ENCODE measurements around the gene LRRC46. TPM values are rescaled to one million over a fixed set of nuclear protein-coding genes. Genes with fewer than 3 reads are reported as not detected.

The LRRC46 gene
- total and polyA plus RNA-seq, 3 donors from 2014 or later: 18.4 to 147 (median 28.3) TPM

DNA sequence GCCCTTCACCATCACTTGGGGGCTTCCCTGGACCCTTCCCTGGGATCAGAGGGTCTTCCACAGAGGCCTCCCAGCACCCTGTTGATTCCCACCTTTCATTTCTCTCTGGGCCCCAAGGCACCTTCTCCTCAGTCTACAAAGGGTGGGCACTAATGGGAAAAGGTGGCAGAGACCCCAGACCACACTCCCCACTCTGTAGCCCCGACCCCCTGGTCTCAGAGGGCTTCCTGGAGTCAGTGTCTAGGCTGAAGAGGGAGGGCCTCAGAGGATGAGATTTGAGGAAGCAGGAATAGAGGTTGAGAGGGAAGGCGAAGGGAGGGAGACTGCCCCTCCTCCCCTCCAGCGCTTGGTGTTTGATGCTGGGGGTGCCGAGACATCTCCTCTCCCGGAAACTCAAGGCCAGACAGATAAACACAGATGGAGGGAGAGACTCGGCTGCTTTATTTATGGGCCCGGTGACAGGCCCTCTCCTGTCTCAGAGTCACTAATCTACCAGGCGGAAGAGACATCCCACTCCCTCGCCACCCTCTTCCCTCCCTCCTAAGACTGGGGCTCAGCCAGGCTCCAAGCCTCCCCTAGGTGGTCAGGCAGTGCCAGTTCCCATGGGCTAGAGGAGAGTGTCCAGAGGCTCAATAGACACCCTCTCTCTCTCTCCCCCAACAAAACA lies 46.0 kb downstream of the LRRC46 start:
- TF ChIP-seq POLR2A (IDR thresholded peaks at IDR 0.05) (no peak), CTCF (IDR thresholded peaks at IDR 0.05) (no peak)
- Histone ChIP-seq H3K9me3 (no peaks in the 10 kb centered on the region), H3K36me3 (ENCODE audit: low read depth, missing control alignments) (no peaks in the 10 kb centered on the region), H3K4me3 (no peak overlapping the region), H3K4me1 (peaks cover 2% of the 10 kb centered on the region), H3K27me3 (no peaks in the 10 kb centered on the region), H3K27ac (no peak overlapping the region)
- intact Hi-C loops (cut with DNase I; ENCODE audit: low total_unique reads): no loop called here
- WGBS, 2 donors: 40 to 78% methylated on average over 9 of the region's 9 CpGs
- no peak for DNase-seq

DNA sequence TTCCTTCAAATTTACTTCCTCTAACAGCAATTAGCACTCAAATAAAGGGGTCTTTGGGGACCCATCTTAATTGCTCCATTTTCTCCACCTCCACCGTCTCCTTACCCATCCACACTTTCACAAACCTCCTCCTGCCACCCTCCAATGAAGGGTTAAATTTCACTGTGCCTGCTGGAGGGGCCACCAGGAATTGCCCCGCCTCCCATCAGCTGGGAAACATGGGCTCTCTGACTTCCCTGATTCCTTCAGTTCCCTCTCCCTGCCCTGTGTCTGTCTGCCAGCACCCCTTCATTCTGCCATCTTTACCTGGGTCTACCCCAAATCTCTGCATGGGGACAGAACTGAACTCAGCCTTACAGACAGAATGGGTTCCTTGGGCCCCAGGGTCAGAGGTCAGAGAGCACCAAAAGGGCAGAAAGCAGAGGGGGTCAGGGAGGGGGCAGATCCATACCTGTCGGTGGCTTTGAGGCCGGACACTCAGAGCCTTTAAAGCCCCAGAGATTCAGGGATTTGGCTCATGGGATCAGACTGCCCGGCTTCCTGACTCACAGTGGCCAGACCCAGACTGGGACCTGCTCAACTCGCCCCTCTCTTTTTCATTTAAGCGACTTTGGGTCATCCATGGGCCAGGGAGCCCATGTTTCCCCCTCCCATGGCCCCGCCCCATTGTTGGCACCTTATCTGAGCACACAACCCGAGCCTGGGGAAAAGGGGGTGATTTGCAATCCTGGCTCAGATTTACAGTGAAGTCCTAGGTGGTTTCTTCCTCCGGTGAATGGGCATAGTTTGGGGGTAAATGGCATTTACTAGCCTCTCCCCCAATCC lies 46.9 kb downstream of the LRRC46 start:
- no peak for TF ChIP-seq POLR2A (IDR thresholded peaks at IDR 0.05)
- TF ChIP-seq CTCF (IDR thresholded peaks at IDR 0.05): no peak
- H3K4me1 ChIP-seq: no peaks in the 10 kb centered on the region
- H3K27me3 ChIP-seq: no peaks in the 10 kb centered on the region
- H3K36me3 ChIP-seq (ENCODE audit: low read depth, missing control alignments): no peaks in the 10 kb centered on the region
- DNase-seq: no peak
- 79 to 82% methylated on average over 10 of the region's 10 CpGs for WGBS, 2 donors
- no peak overlapping the region for H3K27ac ChIP-seq
- no peak overlapping the region for H3K4me3 ChIP-seq
- intact Hi-C loops (cut with DNase I; ENCODE audit: low total_unique reads): no loop called here
- no peaks in the 10 kb centered on the region for H3K9me3 ChIP-seq

GRCh38 chr17:47879028-47879585 lies 47.6 kb downstream of the LRRC46 start:
- Histone ChIP-seq H3K27ac (no peak overlapping the region), H3K36me3 (ENCODE audit: low read depth, missing control alignments) (no peaks in the 10 kb centered on the region), H3K4me1 (no peaks in the 10 kb centered on the region), H3K27me3 (no peaks in the 10 kb centered on the region), H3K4me3 (no peak overlapping the region), H3K9me3 (no peaks in the 10 kb centered on the region)
- WGBS, 2 donors: 88 to 89% methylated on average over 2 of the region's 2 CpGs
- TF ChIP-seq CTCF (IDR thresholded peaks at IDR 0.05) (no peak), POLR2A (IDR thresholded peaks at IDR 0.05) (no peak)
- intact Hi-C loops (cut with DNase I; ENCODE audit: low total_unique reads): no loop called here
- no peak for DNase-seq

DNA sequence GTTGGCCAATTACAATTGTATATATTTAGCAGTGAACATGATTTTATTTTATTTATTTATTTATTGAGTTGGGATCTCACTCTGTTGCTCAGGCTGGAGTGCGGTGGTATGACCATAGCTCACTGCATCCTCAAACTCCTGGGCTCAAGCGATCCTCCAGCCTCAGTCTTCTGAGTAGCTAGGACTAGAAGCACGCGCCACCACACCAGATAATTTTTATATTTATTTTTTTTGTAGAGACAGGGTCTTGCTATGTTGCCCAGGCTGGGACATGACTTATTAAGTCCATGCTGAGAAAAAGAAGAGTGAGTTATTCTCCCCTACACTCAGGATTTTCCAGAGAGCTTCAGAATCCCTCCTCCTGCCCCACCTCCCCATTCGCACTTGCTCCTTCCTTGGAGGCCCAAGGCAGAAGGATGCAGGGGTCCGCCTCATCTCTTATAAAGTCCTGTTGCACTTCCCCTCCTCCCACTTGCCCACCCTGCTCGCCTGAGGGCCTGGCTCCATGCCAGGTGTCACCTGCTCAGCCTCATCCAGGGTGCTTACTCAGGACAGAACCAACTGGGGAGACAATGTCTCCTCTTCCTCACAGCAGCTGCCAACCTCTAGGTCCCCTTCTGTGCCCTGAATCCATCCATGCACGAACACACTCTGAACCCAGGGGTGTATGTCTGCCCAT lies 48.4 kb downstream of the LRRC46 start:
- Histone ChIP-seq H3K27ac (no peak overlapping the region), H3K9me3 (no peaks in the 10 kb centered on the region), H3K27me3 (no peaks in the 10 kb centered on the region), H3K4me3 (no peak overlapping the region), H3K4me1 (no peaks in the 10 kb centered on the region), H3K36me3 (ENCODE audit: low read depth, missing control alignments) (no peaks in the 10 kb centered on the region)
- intact Hi-C loops (cut with DNase I; ENCODE audit: low total_unique reads): no loop called here
- WGBS, 2 donors: 81 to 89% methylated on average over 8 of the region's 8 CpGs
- TF ChIP-seq CTCF (IDR thresholded peaks at IDR 0.05) (no peak), POLR2A (IDR thresholded peaks at IDR 0.05) (no peak)
- no peak for DNase-seq
